ENCODE results near the gene AKT3. TPM values are rescaled to one million over a fixed set of nuclear protein-coding genes. Genes with fewer than 3 reads are reported as not detected.

Gene AKT3
- total RNA-seq, 1 donor from 2014 or later, result 36.2 TPM

- Histone ChIP-seq H4K20me1 (ENCODE audit: low read depth) (no peaks in the 10 kb centered on the region), H3K4me2 (no peak overlapping the region), H3K4me1 (peaks cover 11% of the 10 kb centered on the region), H3K27ac (no peak overlapping the region), H3K9ac (no peak overlapping the region), H3K36me3 (no peaks in the 10 kb centered on the region), H3K79me2 (ENCODE audit: low read depth) (no peaks in the 10 kb centered on the region), H3K4me3 (no peak overlapping the region), H3K9me3 (ENCODE audit: low read depth) (no peaks in the 10 kb centered on the region), H3F3A (ENCODE audit: low read depth) (no peaks in the 10 kb centered on the region), H3K27me3 (no peaks in the 10 kb centered on the region), H2AFZ (replicated peaks) (no peak overlapping the region)
- Mint-ChIP-seq H3K27me3 (ENCODE audit: insufficient read depth, low read depth) (peaks cover 10% of the 10 kb centered on the region), H3K36me3 (peaks cover 22% of the 10 kb centered on the region), H3K4me3 (no peak overlapping the region), H3K9me3 (no peaks in the 10 kb centered on the region), H3K27ac (no peak overlapping the region), H3K4me1 (peaks cover 27% of the 10 kb centered on the region)
- no peak for DNase-seq (ENCODE audit: low spot score)
- TF ChIP-seq, protein P1, sequence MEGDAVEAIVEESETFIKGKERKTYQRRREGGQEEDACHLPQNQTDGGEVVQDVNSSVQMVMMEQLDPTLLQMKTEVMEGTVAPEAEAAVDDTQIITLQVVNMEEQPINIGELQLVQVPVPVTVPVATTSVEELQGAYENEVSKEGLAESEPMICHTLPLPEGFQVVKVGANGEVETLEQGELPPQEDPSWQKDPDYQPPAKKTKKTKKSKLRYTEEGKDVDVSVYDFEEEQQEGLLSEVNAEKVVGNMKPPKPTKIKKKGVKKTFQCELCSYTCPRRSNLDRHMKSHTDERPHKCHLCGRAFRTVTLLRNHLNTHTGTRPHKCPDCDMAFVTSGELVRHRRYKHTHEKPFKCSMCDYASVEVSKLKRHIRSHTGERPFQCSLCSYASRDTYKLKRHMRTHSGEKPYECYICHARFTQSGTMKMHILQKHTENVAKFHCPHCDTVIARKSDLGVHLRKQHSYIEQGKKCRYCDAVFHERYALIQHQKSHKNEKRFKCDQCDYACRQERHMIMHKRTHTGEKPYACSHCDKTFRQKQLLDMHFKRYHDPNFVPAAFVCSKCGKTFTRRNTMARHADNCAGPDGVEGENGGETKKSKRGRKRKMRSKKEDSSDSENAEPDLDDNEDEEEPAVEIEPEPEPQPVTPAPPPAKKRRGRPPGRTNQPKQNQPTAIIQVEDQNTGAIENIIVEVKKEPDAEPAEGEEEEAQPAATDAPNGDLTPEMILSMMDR (IDR thresholded peaks at IDR 0.05), result no peak
- TF ChIP-seq EZH2phosphoT487 (IDR thresholded peaks at IDR 0.05) (no peak), EZH2 (IDR thresholded peaks at IDR 0.05) (no peak)
Observed at GRCh38 chr1:243499248-243499647, 350.8 kb downstream of the AKT3 start.

DNA sequence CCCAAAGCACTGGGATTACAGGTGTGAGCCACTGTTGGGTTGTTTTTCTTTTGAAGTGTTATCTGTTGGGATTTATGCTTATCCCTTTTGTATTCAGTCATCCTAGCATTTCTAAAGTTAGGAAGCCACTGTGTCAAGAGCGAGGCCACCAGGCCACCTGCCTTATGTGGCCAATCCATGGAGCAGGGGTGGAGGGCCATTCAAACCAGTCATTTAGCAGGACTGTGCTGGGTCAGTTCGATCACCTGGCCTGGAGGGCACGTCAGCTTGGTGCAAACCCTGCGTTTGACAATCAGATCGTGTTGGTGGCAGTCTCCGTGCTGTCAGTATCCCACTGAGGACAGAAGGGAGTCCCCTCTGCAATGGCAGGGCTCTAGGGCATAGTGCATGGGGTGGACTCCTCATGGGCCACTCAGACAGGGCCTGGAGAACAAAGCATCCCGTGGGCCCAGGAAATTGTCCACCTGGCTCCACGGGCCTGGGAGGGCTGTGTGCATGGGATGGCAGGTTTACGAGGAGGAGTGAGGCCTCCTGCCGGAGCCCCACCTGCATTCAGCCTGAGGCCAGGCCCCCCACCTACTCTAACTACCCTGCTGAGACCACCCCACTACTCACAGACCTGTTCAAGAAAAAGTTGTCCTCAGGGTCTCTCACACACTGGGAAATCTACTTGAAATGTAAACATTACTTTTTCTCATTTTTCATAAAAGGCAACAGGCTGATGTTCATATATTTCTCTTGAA is 351.9 kb downstream of the AKT3 start:
- Histone ChIP-seq H4K20me1 (ENCODE audit: low read depth) (no peaks in the 10 kb centered on the region), H3K9me3 (ENCODE audit: low read depth) (no peaks in the 10 kb centered on the region), H2AFZ (replicated peaks) (no peak overlapping the region), H3K27ac (no peak overlapping the region), H3K36me3 (no peaks in the 10 kb centered on the region), H3K9ac (no peak overlapping the region), H3K4me3 (no peak overlapping the region), H3K4me1 (peaks cover 11% of the 10 kb centered on the region), H3K4me2 (no peak overlapping the region), H3K79me2 (ENCODE audit: low read depth) (no peaks in the 10 kb centered on the region), H3F3A (ENCODE audit: low read depth) (no peaks in the 10 kb centered on the region), H3K27me3 (no peaks in the 10 kb centered on the region)
- no peaks in the 10 kb centered on the region for H3K9me3 Mint-ChIP-seq
- H3K27ac Mint-ChIP-seq, result no peak overlapping the region
- H3K4me3 Mint-ChIP-seq, result no peak overlapping the region
- peaks cover 34% of the 10 kb centered on the region for H3K4me1 Mint-ChIP-seq
- DNase-seq (ENCODE audit: low spot score), result no peak
- TF ChIP-seq, protein P1 (IDR thresholded peaks at IDR 0.05), result no peak
- no peak for TF ChIP-seq EZH2 (IDR thresholded peaks at IDR 0.05)
- no peak for TF ChIP-seq EZH2phosphoT487 (IDR thresholded peaks at IDR 0.05)
- H3K27me3 Mint-ChIP-seq (ENCODE audit: insufficient read depth, low read depth), result peaks cover 10% of the 10 kb centered on the region
- peaks cover 20% of the 10 kb centered on the region for H3K36me3 Mint-ChIP-seq

DNA sequence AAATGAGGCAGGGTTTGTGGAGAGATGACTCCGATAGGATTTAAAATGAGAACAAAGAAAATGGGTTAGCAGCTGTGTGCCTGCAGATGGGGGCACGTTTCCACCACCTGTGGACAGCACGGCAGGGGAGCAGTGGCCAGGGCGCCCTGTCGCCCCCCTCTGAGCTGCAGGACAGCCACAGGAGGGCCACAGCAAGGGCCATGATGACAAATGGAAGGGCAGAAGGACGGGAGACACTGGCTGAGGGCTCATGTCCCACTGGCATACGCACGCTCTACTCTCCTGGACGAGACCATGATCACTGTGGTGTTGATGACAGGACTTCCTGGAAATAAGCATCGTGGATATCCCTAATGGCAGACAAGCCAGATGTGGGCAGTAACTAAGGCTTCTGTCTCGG is 353.2 kb downstream of the AKT3 start:
- H3K9ac ChIP-seq, result no peak overlapping the region
- Mint-ChIP-seq H3K4me3 (no peak overlapping the region), H3K36me3 (peaks cover 14% of the 10 kb centered on the region), H3K27me3 (ENCODE audit: insufficient read depth, low read depth) (peaks cover 10% of the 10 kb centered on the region), H3K27ac (peak overlapping the region; percentile 68), H3K9me3 (no peaks in the 10 kb centered on the region), H3K4me1 (peaks cover 37% of the 10 kb centered on the region)
- H3K4me1 ChIP-seq, result peaks cover 11% of the 10 kb centered on the region
- H3K79me2 ChIP-seq (ENCODE audit: low read depth), result no peaks in the 10 kb centered on the region
- H3K27ac ChIP-seq, result no peak overlapping the region
- no peak overlapping the region for H3K4me3 ChIP-seq
- H3K9me3 ChIP-seq (ENCODE audit: low read depth), result no peaks in the 10 kb centered on the region
- H4K20me1 ChIP-seq (ENCODE audit: low read depth), result no peaks in the 10 kb centered on the region
- H3K36me3 ChIP-seq, result no peaks in the 10 kb centered on the region
- no peaks in the 10 kb centered on the region for H3F3A ChIP-seq (ENCODE audit: low read depth)
- no peak overlapping the region for H3K4me2 ChIP-seq
- no peak overlapping the region for H2AFZ ChIP-seq (replicated peaks)
- H3K27me3 ChIP-seq, result no peaks in the 10 kb centered on the region
- no peak for DNase-seq (ENCODE audit: low spot score)
- TF ChIP-seq EZH2 (IDR thresholded peaks at IDR 0.05), result no peak
- TF ChIP-seq, protein P1 (IDR thresholded peaks at IDR 0.05), result no peak
- no peak for TF ChIP-seq EZH2phosphoT487 (IDR thresholded peaks at IDR 0.05)

All from neural progenitor cell (in vitro differentiated cells).